GM18909 (cell line): Measurements from ENCODE around the gene KCTD16.

Source experiments
- ATAC-seq: cut with Tn5 transposase; IDR thresholded peaks from one replicate; pipeline ENCODE4 v1.9.1; 2021; ENCODE audit warnings: mild to moderate bottlenecking; ENCODE audit not compliant: unreplicated experiment, poor library complexity

Gene KCTD16

GRCh38 chr5:144203750-144204596 lies 33.3 kb downstream of the KCTD16 start:
- ATAC-seq: peak; percentile 89

DNA sequence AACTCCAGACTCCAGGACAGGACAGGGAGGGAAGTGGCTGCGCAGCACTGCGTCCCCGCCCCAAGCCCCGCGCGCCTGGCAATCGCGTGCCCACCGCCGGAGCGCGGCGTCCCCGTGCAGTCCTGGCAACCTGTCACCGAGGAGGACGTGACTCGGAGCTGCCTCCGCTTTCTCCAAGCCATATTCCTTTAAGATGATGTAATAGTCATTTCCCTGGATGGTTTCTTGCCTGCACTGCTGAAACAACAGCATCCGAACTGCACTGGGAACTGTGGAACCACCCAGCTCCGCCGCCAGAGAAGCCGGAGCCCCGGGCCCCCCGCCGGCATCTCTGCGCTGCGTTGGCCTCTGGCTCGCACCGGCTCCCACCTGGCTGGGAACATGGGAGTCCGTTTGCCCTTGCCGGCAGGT lies 34.5 kb downstream of the KCTD16 start:
- ATAC-seq: no peak

- no peak for ATAC-seq
These were observed 35.5 kb downstream of the KCTD16 start for GRCh38 chr5:144206141-144206540.

GRCh38 chr5:144207875-144208444 lies 37.3 kb downstream of the KCTD16 start:
- ATAC-seq: no peak

GRCh38 chr5:144209361-144209760 lies 38.7 kb downstream of the KCTD16 start:
- ATAC-seq: no peak

DNA sequence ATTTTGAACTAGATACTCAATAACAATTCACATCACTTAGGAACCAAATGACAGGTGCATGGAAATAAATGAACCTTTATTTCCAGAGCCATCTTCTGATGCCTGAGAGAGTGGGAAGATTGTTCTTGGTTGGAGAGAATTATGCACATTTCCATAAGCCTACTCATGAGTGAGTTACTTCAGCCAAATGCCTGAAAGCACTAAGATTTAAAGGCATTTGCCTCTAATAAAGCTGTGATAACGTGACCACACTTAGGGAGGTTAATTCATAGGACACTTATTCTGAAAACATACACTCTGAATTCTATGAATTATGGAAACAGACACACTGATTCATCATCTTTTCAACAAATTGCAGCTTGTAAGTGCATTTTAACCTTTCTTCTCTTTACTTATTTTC lies 40.0 kb downstream of the KCTD16 start:
- ATAC-seq: no peak

DNA sequence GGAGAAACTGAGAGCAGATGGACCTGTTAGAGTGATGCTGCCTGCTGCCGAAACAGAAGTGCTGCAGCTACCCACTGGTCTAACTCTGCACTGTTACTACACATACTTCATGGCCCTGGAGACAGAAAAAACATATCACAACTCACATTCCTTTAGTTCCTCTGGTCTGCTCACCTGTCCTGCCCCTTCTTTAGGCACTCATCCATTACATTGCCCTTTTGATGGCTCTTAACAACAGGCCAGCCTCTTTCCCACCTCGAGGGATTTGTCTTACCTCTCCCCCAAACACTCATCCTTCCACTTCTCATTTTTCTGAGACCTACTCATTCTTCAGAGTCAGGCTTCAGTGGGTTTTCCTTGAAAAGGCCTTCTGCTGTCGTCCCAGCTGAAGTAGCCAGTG lies 49.2 kb downstream of the KCTD16 start:
- ATAC-seq: no peak

GRCh38 chr5:144227363-144227999 lies 56.8 kb downstream of the KCTD16 start:
- no peak for ATAC-seq

DNA sequence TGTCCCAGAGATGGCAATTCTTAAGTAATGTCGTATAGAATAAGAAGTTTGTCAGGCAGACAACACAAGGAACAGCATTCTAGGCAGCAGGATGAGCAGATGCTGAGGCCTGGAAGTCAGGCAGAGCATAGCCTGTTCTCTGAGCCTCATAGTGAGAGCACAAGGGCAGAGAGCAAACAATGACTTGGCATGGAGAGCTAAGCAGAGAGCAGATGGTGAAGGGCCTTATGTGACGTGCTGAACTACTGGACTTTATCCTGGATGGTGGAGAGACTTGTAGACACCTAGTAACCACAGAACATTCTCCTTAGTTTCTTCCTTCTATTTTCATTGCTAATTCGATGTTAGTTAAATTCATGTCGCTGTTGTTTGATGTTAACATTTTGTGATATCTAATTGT lies 60.1 kb downstream of the KCTD16 start:
- ATAC-seq: no peak

- no peak for ATAC-seq
These were observed 61.6 kb downstream of the KCTD16 start for GRCh38 chr5:144232285-144232684.

DNA sequence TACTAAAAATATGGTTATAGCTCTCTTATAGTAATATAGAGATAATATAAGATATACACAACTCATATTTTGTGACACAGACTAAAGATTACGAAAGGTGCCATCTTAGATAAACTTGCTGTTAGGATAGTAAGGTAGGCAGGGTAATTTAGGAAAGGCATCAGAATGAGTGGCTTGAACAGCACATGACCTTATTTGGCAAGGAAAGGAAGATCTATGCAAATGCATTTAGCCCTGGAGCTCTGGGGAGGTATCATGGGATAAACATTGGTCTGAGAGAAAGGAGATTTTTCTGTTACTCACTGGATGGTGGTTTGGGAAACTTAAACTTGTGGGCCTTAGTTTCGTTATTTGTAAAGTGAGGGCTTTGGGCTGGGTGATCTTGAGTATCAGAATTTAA lies 65.8 kb downstream of the KCTD16 start:
- no peak for ATAC-seq

DNA sequence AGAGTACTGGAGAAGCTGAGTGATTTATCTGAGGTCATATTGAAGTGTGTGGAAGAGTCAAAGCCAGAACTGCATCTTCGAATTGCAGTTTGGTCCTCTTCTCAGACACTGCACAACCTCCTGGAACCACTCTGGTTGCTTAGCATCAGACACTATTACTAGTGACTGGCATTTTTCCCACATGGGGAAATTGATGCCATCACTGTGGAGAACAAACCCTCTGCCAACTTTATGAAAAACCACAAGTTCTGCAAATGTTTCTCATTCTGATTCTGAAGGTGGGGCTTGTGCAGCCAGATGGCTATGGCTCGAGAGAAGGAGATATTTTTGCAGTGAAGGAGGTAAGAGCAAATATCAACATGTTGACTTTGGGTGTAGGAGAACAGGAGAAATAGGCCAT lies 67.2 kb downstream of the KCTD16 start:
- no peak for ATAC-seq

DNA sequence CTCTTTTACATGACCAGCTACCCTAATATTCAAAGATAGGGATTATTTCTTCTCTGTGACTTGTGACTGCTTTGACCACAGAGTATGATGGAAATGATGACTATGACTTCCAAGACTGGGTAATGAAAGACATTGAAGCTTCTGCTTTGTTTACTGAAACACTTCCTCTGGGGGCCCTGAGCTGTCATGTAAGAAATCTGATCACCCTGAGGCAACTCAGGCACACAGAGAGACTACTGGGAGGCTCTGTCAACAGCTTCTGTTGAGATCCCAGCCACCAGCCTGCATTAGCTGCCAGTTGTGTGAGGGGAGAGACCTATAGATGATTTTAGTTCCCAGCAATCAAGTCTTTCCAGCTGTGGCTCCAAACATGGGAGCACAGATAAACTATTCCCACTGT lies 76.5 kb downstream of the KCTD16 start:
- ATAC-seq: no peak

DNA sequence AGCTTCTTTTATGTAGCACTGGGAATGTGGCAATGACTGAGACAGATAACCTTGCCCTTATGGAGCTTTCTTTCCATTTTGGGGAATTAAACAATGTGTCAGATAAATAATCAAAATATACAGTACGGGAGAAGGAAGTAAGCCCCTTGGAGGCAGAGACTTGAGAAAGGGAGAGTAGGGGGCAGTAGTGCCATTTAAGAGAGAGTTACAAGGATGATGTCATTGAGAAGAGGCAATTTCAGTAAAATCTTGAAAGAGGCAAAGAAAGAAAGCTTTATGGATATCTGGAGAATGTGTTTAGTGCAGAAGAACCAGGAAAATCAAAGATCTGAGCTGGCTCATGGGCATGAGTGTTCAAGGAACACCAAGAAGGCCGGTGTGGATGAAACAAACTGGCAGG lies 77.3 kb downstream of the KCTD16 start:
- no peak for ATAC-seq

GRCh38 chr5:144249755-144250464 lies 79.2 kb downstream of the KCTD16 start:
- ATAC-seq: no peak

- ATAC-seq: no peak
These were observed 83.9 kb downstream of the KCTD16 start for GRCh38 chr5:144254552-144254951.

DNA sequence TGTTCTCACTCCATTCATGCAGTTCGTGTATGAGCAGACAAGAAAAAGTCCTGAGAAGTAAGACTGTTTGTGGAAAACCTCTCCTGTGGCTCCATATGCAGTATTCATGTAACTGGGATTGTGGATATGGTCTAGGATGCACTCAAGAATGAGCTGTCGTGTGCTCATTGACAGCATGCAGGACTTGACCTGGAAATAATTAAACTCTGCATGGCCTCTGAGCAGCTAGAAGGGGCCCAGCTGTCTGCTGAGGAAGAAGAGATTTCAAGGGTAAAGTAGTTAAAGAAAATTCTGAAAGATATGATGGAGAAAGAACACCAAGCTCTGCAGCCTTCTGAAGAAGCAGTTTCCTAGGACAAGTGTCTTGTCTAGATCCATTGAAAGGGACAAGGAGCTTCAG lies 89.4 kb downstream of the KCTD16 start:
- no peak for ATAC-seq

DNA sequence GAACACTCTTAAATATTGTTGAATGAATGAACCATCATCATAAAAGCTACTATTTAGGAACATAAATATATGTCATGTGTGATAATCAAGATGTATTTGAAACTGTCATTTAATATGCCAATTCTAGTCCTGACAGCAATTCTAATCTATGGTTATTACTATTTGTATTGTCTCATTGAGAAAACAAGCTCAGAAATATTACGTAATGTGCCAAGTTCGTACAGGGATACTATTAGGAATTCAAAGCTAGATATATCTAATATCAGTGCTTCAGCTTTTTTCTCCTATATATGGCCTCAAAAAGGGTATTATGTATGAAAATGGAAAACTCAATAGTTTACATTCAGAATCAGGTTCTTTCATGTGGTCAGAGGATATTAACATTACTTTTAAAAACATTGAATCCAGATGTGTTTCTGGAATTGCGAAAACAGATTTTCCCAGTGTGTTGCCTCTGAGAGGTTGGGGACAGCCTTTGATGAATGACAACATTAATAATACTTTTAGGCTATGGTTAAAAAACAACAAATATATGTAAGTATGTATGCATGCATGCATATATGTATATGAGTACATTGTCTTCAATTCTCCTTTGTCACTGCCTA lies 95.1 kb downstream of the KCTD16 start:
- ATAC-seq: no peak

- ATAC-seq: no peak
These were observed 97.4 kb downstream of the KCTD16 start for GRCh38 chr5:144267961-144268513.
